HG03064 (cell line): ENCODE data around the gene CXCL9.
"Not testable (repeated sequence)": the region's sequence is repeated elsewhere in the genome, so short reads cannot be mapped to it uniquely, and the experiment has no call there.

Experiments
- ATAC-seq: cut with Tn5 transposase; IDR thresholded peaks from one replicate; pipeline ENCODE4 v1.9.1; 2021; ENCODE audit warnings: low read depth; ENCODE audit not compliant: unreplicated experiment

The CXCL9 gene

GRCh38 chr4:76007089-76007862, at the start of gene CXCL9:
Gene CXCL9 (minus strand): TSS chr4:76007509. CDS start chr4:76007449, 60 bp downstream.
- no peak for ATAC-seq

GRCh38 chr4:76055421-76055820, 48.1 kb upstream of the CXCL9 start:
- ATAC-seq: no peak

- peak; percentile 97 for ATAC-seq
These were observed 47.7 kb upstream of the CXCL9 start for GRCh38 chr4:76055016-76055415.

- ATAC-seq: no peak
These were observed 46.4 kb upstream of the CXCL9 start for GRCh38 chr4:76053730-76054129.

- ATAC-seq: not testable (repeated sequence)
These were observed 43.3 kb upstream of the CXCL9 start for GRCh38 chr4:76050560-76051050.

- not testable (repeated sequence) for ATAC-seq
These were observed 42.6 kb upstream of the CXCL9 start for GRCh38 chr4:76049860-76050416.

- ATAC-seq: not testable (repeated sequence)
These were observed 37.4 kb upstream of the CXCL9 start for GRCh38 chr4:76044686-76045085.

GRCh38 chr4:76043306-76043705, 36.0 kb upstream of the CXCL9 start:
- not testable (repeated sequence) for ATAC-seq

GRCh38 chr4:76042241-76042998, 35.1 kb upstream of the CXCL9 start:
- ATAC-seq: not testable (repeated sequence)

- ATAC-seq: no peak
These were observed 29.5 kb upstream of the CXCL9 start for GRCh38 chr4:76036855-76037254.

- no peak for ATAC-seq
These were observed 28.6 kb upstream of the CXCL9 start, which contains the start of gene CXCL11 for GRCh38 chr4:76035799-76036380. Gene CXCL11 (minus strand): TSS chr4:76036070. CDS start chr4:76035987, 83 bp downstream.

GRCh38 chr4:76035141-76035540, 27.8 kb upstream of the CXCL9 start:
- no peak for ATAC-seq

GRCh38 chr4:76029300-76029699, 22.0 kb upstream of the CXCL9 start:
- ATAC-seq: no peak

GRCh38 chr4:76028350-76028765, 21.0 kb upstream of the CXCL9 start:
- ATAC-seq: no peak

- ATAC-seq: no peak
These were observed 16.8 kb upstream of the CXCL9 start for GRCh38 chr4:76024065-76024464.

- no peak for ATAC-seq
These were observed 16.1 kb upstream of the CXCL9 start, which contains the start of gene CXCL10 for GRCh38 chr4:76023389-76023788. Gene CXCL10 (minus strand): TSS chr4:76023497. CDS start chr4:76023431, 66 bp downstream.

GRCh38 chr4:76022677-76023076, 15.4 kb upstream of the CXCL9 start:
- no peak for ATAC-seq

- no peak for ATAC-seq
These were observed 14.7 kb upstream of the CXCL9 start for GRCh38 chr4:76022031-76022430.

- no peak for ATAC-seq
These were observed 9.9 kb upstream of the CXCL9 start for GRCh38 chr4:76017056-76017686.

- ATAC-seq: no peak
These were observed 9.1 kb upstream of the CXCL9 start for GRCh38 chr4:76016393-76016792.
